A549 (cell line): Measurements from ENCODE around the gene RTN4RL2.

ENCODE experiments used
- CTCF ChIP-seq: fragments of >200 bp; sonication (Bioruptor Twin); formaldehyde crosslinking; IDR thresholded peaks from 3 replicates; pipeline ENCODE4 v1.5.1; 2016
- EP300 ChIP-seq, 2 experiments: fragments of >200 bp; sonication (Bioruptor Twin); formaldehyde crosslinking; IDR thresholded peaks; 2 replicates in 1 of 2; 3 replicates in 1 of 2; pipeline ENCODE4 v1.6.1; 2016 to 2017
- MAZ ChIP-seq: fragments of 150-350 bp; IDR thresholded peaks from 2 replicates; pipeline ENCODE4 v1.6.1; 2014; ENCODE audit warnings: antibody characterized with exemption, low read depth, low read length, borderline replicate concordance
- PBX3 ChIP-seq: IDR thresholded peaks from 2 replicates; pipeline ENCODE4 v1.6.1; 2012

GRCh38 chr11:57421066-57421465 lies 39.3 kb upstream of the RTN4RL2 start:
- TF ChIP-seq PBX3 (no peak), EP300 (IDR thresholded peaks at IDR 0.05) (no peak), CTCF (no peak), MAZ (no peak)
